ENCODE measurements around the gene KLHL17.
"Not testable (repeated sequence)": the region's sequence is repeated elsewhere in the genome, so short reads cannot be mapped to it uniquely, and the experiment has no call there.

The KLHL17 gene

DNA sequence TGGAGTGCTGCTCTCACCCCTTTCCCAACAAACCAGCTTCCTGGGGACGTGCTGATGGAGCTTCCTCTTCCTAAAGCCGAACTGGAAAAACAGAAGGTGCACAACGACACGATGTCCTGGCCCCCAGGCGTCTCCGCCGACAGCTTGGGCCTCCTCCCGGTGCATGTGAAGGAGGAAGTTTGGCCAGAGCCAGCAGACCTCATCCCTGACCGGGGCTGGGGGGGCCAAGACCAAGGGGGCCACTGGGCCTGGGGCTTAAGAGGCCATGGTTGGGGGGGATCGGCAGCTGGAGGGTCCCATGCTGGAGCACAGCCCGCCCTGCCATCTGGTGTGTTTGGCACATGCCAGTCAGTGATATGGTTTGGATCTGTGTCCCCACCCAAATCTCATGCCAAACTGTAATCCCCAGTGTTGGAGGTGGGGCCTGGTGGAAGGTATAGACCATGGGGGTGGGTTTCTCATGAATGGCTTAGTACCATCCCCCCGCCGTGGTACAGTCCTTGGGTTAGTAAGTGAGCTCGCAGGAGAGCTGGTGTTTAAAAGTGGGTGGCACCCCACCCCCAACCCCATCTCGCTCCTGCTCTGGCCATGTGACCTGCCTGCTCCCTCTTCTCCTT, 33.1 kb downstream of the KLHL17 start:
- H3K4me2 ChIP-seq (ENCODE audit: low read length): no peak overlapping the region
- no peaks in the 10 kb centered on the region for H3K27me3 ChIP-seq (ENCODE audit: control insufficient read depth, insufficient read depth, low read length)
- H3K4me1 ChIP-seq: no peaks in the 10 kb centered on the region
- H2AFZ ChIP-seq: no peak overlapping the region
- no peaks in the 10 kb centered on the region for H3K9me3 ChIP-seq (ENCODE audit: control insufficient read depth, low read length)
- no peak overlapping the region for H3K27ac ChIP-seq
- no peak for TF ChIP-seq CTCF (IDR thresholded peaks at IDR 0.05)
- no peaks in the 10 kb centered on the region for H3K79me2 ChIP-seq
- H3K4me3 ChIP-seq (ENCODE audit: low read depth, low read length): no peak overlapping the region
- H3K36me3 ChIP-seq (ENCODE audit: control insufficient read depth, insufficient read depth, low read length): no peaks in the 10 kb centered on the region
- H3K9ac ChIP-seq: no peak overlapping the region

DNA sequence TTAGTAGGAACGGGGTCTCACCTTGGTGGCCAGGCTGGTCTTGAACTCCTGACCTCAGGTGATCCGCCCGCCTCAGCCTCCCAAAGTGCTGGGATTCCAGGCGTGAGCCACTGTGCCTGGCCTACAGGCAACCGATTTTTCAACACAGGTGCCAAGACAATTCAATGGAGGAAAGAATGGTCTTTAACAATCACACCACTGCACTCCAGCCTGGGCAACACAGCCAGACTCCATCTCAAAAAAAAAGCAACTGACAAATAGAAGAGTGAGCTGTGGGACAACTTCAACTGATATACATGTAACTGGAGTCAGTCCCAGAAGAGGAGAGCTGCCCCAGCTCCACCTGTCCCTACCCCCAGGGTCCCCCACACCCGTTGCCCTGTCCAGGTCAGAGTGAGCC, 34.2 kb downstream of the KLHL17 start:
- H3K4me3 ChIP-seq (ENCODE audit: low read depth, low read length); H3K9me3 ChIP-seq (ENCODE audit: control insufficient read depth, low read length); H3K4me2 ChIP-seq (ENCODE audit: low read length): not testable (repeated sequence)

DNA sequence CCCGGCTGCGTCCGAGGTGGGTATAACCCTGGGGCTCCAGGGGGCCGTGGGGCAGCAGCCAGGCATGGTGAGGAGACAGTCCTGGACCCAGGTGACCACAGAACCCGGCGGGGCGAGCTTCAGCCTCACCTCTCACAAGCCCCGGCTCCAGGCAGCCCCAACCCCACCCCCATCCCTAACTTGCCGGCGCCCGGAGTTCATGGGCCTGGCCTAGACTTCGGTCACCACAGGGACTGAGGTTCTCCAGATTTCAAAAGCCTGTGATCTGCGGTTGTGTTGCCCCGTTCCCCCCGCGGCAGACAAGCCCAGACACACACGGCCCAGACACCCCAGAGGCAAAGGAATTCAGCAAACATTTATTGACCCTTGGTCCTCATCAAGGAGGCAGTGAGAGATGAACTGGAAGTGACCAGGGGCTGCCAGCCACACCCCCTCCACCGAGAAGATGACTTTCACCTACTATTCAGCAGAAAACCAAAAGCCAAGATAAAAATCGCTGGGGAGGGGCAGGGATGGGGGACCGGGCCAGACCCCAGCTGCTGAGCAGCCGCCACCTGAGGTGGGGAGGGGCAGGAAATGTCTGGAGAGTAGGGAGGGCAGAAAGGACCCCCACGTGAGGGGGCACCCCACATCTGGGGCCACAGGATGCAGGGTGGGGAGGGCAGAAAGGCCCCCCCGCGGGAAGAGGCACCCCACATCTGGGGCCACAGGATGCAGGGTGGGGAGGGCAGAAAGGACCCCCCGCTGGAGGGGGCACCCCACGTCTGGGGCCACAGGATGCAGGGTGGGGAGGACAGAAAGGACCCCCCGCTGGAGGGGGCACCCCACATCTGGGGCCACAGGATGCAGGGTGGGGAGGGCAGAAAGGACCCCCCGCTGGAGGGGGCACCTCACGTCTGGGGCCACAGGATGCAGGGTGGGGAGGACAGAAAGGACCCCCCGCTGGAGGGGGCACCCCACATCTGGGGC, 35.6 kb downstream of the KLHL17 start:
- no peak overlapping the region for H2AFZ ChIP-seq
- H3K27me3 ChIP-seq (ENCODE audit: control insufficient read depth, insufficient read depth, low read length): no peaks in the 10 kb centered on the region
- H3K4me1 ChIP-seq: no peaks in the 10 kb centered on the region
- H3K9ac ChIP-seq: no peak overlapping the region
- TF ChIP-seq CTCF (IDR thresholded peaks at IDR 0.05): no peak
- no peak overlapping the region for H3K27ac ChIP-seq
- no peaks in the 10 kb centered on the region for H3K79me2 ChIP-seq
- no peaks in the 10 kb centered on the region for H3K36me3 ChIP-seq (ENCODE audit: control insufficient read depth, insufficient read depth, low read length)
- H3K4me3 ChIP-seq (ENCODE audit: low read depth, low read length): no peak overlapping the region
- no peak overlapping the region for H3K4me2 ChIP-seq (ENCODE audit: low read length)
- no peaks in the 10 kb centered on the region for H3K9me3 ChIP-seq (ENCODE audit: control insufficient read depth, low read length)

More for the DNA sequence above, 34.2 kb downstream of the KLHL17 start:
- not testable (repeated sequence) for H3K4me1 ChIP-seq; H2AFZ ChIP-seq; H3K27me3 ChIP-seq (ENCODE audit: control insufficient read depth, insufficient read depth, low read length); H3K27ac ChIP-seq; H3K36me3 ChIP-seq (ENCODE audit: control insufficient read depth, insufficient read depth, low read length); H3K79me2 ChIP-seq; H3K9ac ChIP-seq

DNA sequence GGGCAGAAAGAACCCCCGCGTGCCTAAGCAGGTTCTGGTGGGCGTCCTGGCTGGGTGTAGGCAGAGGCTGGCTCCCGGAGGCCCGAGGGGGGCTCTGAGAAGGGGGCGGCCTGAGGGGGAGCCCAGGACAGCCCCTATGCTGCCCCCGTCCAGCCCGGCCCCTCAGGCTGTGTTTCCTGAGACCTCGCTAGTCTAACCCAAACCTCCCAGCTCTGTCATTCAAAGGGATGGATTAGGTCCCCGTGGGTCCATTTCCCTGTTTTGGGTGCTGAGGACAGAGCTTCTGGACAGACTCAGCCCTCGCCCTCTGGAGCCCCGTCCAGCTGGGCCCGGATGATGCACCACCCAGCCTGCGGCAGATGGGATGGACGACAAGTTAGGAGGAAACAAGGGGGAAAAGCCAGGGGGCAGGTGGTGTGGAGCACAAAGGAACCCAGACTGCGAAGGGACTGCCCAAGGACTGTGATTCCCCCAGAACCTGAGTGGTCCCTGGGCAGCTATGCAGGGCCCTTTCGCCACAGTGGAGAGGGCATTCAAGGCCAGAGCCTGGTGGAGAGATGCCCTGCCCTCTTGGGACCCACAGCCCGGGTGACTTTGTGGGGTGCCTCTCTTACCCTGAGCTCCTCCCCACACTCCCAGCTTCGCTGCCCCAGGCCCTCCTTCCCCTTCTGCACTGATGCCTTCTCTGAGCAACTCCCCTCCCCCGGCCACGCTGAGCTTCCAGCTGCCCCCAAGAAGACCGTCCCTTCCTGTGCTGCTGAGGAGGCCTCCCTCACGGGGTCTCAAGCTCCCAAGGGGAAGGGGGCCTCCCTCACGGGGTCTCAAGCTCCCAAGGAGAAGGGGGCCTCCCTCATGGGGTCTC, 36.7 kb downstream of the KLHL17 start:
- H2AFZ ChIP-seq: no peak overlapping the region
- no peak overlapping the region for H3K27ac ChIP-seq
- no peak overlapping the region for H3K4me2 ChIP-seq (ENCODE audit: low read length)
- no peaks in the 10 kb centered on the region for H3K4me1 ChIP-seq
- no peak overlapping the region for H3K9ac ChIP-seq
- H3K36me3 ChIP-seq (ENCODE audit: control insufficient read depth, insufficient read depth, low read length): no peaks in the 10 kb centered on the region
- H3K79me2 ChIP-seq: no peaks in the 10 kb centered on the region
- no peak for TF ChIP-seq CTCF (IDR thresholded peaks at IDR 0.05)
- H3K27me3 ChIP-seq (ENCODE audit: control insufficient read depth, insufficient read depth, low read length): no peaks in the 10 kb centered on the region
- no peaks in the 10 kb centered on the region for H3K9me3 ChIP-seq (ENCODE audit: control insufficient read depth, low read length)
- H3K4me3 ChIP-seq (ENCODE audit: low read depth, low read length): no peak overlapping the region

- Histone ChIP-seq H3K27ac (no peak overlapping the region), H3K4me2 (ENCODE audit: low read length) (no peak overlapping the region), H2AFZ (no peak overlapping the region), H3K36me3 (ENCODE audit: control insufficient read depth, insufficient read depth, low read length) (no peaks in the 10 kb centered on the region), H3K79me2 (no peaks in the 10 kb centered on the region), H3K9me3 (ENCODE audit: control insufficient read depth, low read length) (no peaks in the 10 kb centered on the region), H3K4me3 (ENCODE audit: low read depth, low read length) (no peak overlapping the region), H3K27me3 (ENCODE audit: control insufficient read depth, insufficient read depth, low read length) (no peaks in the 10 kb centered on the region), H3K9ac (no peak overlapping the region), H3K4me1 (no peaks in the 10 kb centered on the region)
- TF ChIP-seq CTCF (IDR thresholded peaks at IDR 0.05): no peak
Measured at GRCh38 chr1:997713-997992, 37.3 kb downstream of the KLHL17 start.

Measured in parathyroid adenoma (tissue), 2 donors.